GM23338 (cell line): ENCODE measurements around the gene GDPD2. TPM values are rescaled to one million over a fixed set of nuclear protein-coding genes. Genes with fewer than 3 reads are reported as not detected.

ENCODE experiments used
- ATAC-seq: fragments of 200-7000 bp; cut with Tn5 transposase; 3 replicates; pipeline ENCODE4 v1.9.1; 2020
- DNase-seq: peaks from one replicate; pipeline ENCODE4 v3.0.0-alpha.2; 2015; ENCODE audit warnings: low spot score
- H2AFZ ChIP-seq: fragments of 200-600 bp; sonication (generic); 2 replicates; pipeline ENCODE4 v1.8.0; 2016; ENCODE audit warnings: antibody characterized with exemption, mild to moderate bottlenecking, moderate library complexity
- H3F3A ChIP-seq: fragments of 200-600 bp; sonication (generic); replicated peaks from 2 replicates; pipeline ENCODE4 v1.8.0; 2017; ENCODE audit warnings: antibody characterized with exemption, mixed run types, low read depth
- H3K27ac ChIP-seq: fragments of 200-600 bp; sonication (generic); 2 replicates; pipeline ENCODE4 v1.6.1; 2016; ENCODE audit warnings: low read depth
- H3K27me3 ChIP-seq: fragments of 200-600 bp; sonication (generic); 2 replicates; pipeline ENCODE4 v1.8.0; 2016; ENCODE audit warnings: mild to moderate bottlenecking, mixed run types, moderate library complexity; ENCODE audit not compliant: insufficient read depth
- H3K36me3 ChIP-seq: fragments of 200-600 bp; sonication (generic); 2 replicates; pipeline ENCODE4 v1.8.0; 2016; ENCODE audit warnings: mild to moderate bottlenecking; ENCODE audit not compliant: insufficient read depth
- H3K4me1 ChIP-seq: fragments of 200-600 bp; sonication (generic); 2 replicates; pipeline ENCODE4 v1.8.0; 2016; ENCODE audit warnings: mild to moderate bottlenecking, moderate library complexity; ENCODE audit not compliant: insufficient read depth
- H3K4me2 ChIP-seq: fragments of 200-600 bp; sonication (generic); 2 replicates; pipeline ENCODE4 v1.7.1; 2017; ENCODE audit warnings: mixed run types
- H3K4me3 ChIP-seq: fragments of 200-600 bp; sonication (generic); 2 replicates; pipeline ENCODE4 v1.6.1; 2016; ENCODE audit warnings: mixed run types
- H3K79me2 ChIP-seq: fragments of 200-600 bp; sonication (generic); replicated peaks from 2 replicates; pipeline ENCODE4 v1.8.0; 2017; ENCODE audit warnings: mild to moderate bottlenecking; ENCODE audit not compliant: insufficient read depth
- H3K9me2 ChIP-seq: fragments of 200-600 bp; sonication (generic); 2 replicates; pipeline ENCODE4 v1.8.0; 2017; ENCODE audit not compliant: insufficient read depth
- H4K20me1 ChIP-seq: fragments of 200-600 bp; sonication (generic); replicated peaks from 2 replicates; pipeline ENCODE4 v1.8.0; 2017; ENCODE audit warnings: mild to moderate bottlenecking; ENCODE audit not compliant: insufficient read depth
- H3K27ac Mint-ChIP-seq: 2 replicates; pipeline ENCODE4 v1.8.0; 2020; ENCODE audit warnings: inconsistent platforms, mild to moderate bottlenecking, moderate library complexity, mixed read lengths
- H3K27me3 Mint-ChIP-seq: 3 replicates; pipeline ENCODE4 v1.8.0; 2022; ENCODE audit warnings: low read depth, mild to moderate bottlenecking, moderate library complexity, mixed read lengths, inconsistent platforms; ENCODE audit not compliant: insufficient read depth, poor library complexity
- H3K36me3 Mint-ChIP-seq: 3 replicates; pipeline ENCODE4 v1.8.0; 2021; ENCODE audit warnings: low read depth, mild to moderate bottlenecking, inconsistent platforms, moderate library complexity, mixed read lengths
- H3K4me1 Mint-ChIP-seq: 3 replicates; pipeline ENCODE4 v1.8.0; 2020; ENCODE audit warnings: mild to moderate bottlenecking, inconsistent platforms, mixed read lengths
- H3K4me3 Mint-ChIP-seq: 3 replicates; pipeline ENCODE4 v1.8.0; 2021; ENCODE audit warnings: moderate library complexity, mild to moderate bottlenecking, inconsistent platforms, mixed read lengths
- H3K9me3 Mint-ChIP-seq: 3 replicates; pipeline ENCODE4 v1.8.0; 2020; ENCODE audit warnings: moderate library complexity, mild to moderate bottlenecking, inconsistent platforms, mixed read lengths
- CREB1 ChIP-seq: fragments of 250-450 bp; sonication (Bioruptor Pico); IDR thresholded peaks from 2 replicates; pipeline ENCODE4 v1.5.0; 2020; ENCODE audit warnings: low read depth, mild to moderate bottlenecking, moderate library complexity
- CTCF ChIP-seq, 2 experiments: fragments of 200-600 bp in 1 of 2; sonication (generic) in 1 of 2; conservative IDR thresholded peaks; 2 replicates each; pipeline versions ENCODE4 v1.5.1 to v1.6.1; 2016 to 2017; ENCODE audit warnings: antibody characterized with exemption in 2 of 2, low read depth in 2 of 2, mild to moderate bottlenecking in 2 of 2, moderate library complexity in 1 of 2
- ETS1 ChIP-seq: IDR thresholded peaks from 2 replicates; pipeline ENCODE4 v1.6.1; 2016; ENCODE audit warnings: antibody characterized with exemption
- EZH2 ChIP-seq: fragments of 200-600 bp; sonication (generic); IDR thresholded peaks from one replicate; pipeline ENCODE4 v1.8.0; 2017; ENCODE audit warnings: antibody characterized with exemption, mild to moderate bottlenecking, low read depth; ENCODE audit not compliant: unreplicated experiment
- EZH2phosphoT487 ChIP-seq: fragments of 200-600 bp; sonication (generic); IDR thresholded peaks from one replicate; pipeline ENCODE4 v1.8.1; 2018; ENCODE audit warnings: antibody characterized with exemption; ENCODE audit not compliant: unreplicated experiment
- JUNB ChIP-seq: IDR thresholded peaks from one replicate; pipeline ENCODE4 v1.6.1; 2016; ENCODE audit warnings: antibody characterized with exemption; ENCODE audit not compliant: unreplicated experiment
- NANOG ChIP-seq: IDR thresholded peaks from 2 replicates; pipeline ENCODE4 v1.6.1; 2016; ENCODE audit warnings: antibody characterized with exemption, borderline replicate concordance
- POLR2AphosphoS5 ChIP-seq: IDR thresholded peaks from 2 replicates; pipeline ENCODE4 v1.6.1; 2016; ENCODE audit warnings: antibody characterized with exemption, low read depth
- REST ChIP-seq: IDR thresholded peaks from one replicate; pipeline ENCODE4 v1.6.1; 2018; ENCODE audit warnings: antibody characterized with exemption; ENCODE audit not compliant: unreplicated experiment
- STAT1 ChIP-seq: IDR thresholded peaks from one replicate; pipeline ENCODE4 v1.6.1; 2016; ENCODE audit warnings: antibody characterized with exemption; ENCODE audit not compliant: unreplicated experiment
- ZNF114 ChIP-seq: fragments of 250-450 bp; sonication (Bioruptor Pico); IDR thresholded peaks from 2 replicates; pipeline ENCODE4 v1.5.0; 2020; ENCODE audit warnings: mild to moderate bottlenecking, moderate library complexity
- ZNF331 ChIP-seq: fragments of 250-450 bp; sonication (Bioruptor Pico); IDR thresholded peaks from 2 replicates; pipeline ENCODE4 v1.5.0; 2020; ENCODE audit warnings: low read depth, mild to moderate bottlenecking, moderate library complexity
- ZNF462 ChIP-seq: fragments of 250-450 bp; sonication (Bioruptor Pico); IDR thresholded peaks from 2 replicates; pipeline ENCODE4 v1.5.0; 2020; ENCODE audit warnings: mild to moderate bottlenecking, moderate library complexity
- polyA plus RNA-seq: library from polyadenylated mRNA; unstranded; fragments of >200 nt; fragmentation: Nextera tagmentation; extraction: Ambion mirVana; gene quantifications from 2 replicates; pipeline ENCODE4 v1.2.1, GENCODE V29; 2016
- total RNA-seq: library from RNA; depleted of rRNA; stranded (reverse); fragments of >200 nt; shearing (Covaris generic); gene quantifications from 2 replicates; pipeline ENCODE4 v1.2.3, GENCODE V29; 2014

GDPD2 gene
- total and polyA plus RNA-seq, 2 experiments from 2014 or later: 5.2 to 11.3 TPM

GRCh38 chrX:70405003-70405402, 18.1 kb upstream of the GDPD2 start:
- Mint-ChIP-seq H3K4me3 (no peak overlapping the region), H3K27ac (no peak overlapping the region), H3K4me1 (no peaks in the 10 kb centered on the region), H3K36me3 (peaks cover 50% of the 10 kb centered on the region), H3K9me3 (no peaks in the 10 kb centered on the region), H3K27me3 (no peaks in the 10 kb centered on the region)
- Histone ChIP-seq H2AFZ (no peak overlapping the region), H3K4me1 (no peaks in the 10 kb centered on the region), H3F3A (no peaks in the 10 kb centered on the region), H3K9me2 (no peaks in the 10 kb centered on the region), H4K20me1 (no peaks in the 10 kb centered on the region), H3K36me3 (peaks cover 4% of the 10 kb centered on the region; the same call in 1 of the 2 replicates), H3K79me2 (no peaks in the 10 kb centered on the region), H3K27me3 (no peaks in the 10 kb centered on the region), H3K4me3 (no peak overlapping the region), H3K4me2 (no peak overlapping the region), H3K27ac (no peak overlapping the region)
- ATAC-seq: no peak
- TF ChIP-seq ZNF331 (CRISPR knock-in tag): no peak
- TF ChIP-seq REST: no peak
- TF ChIP-seq CTCF (conservative IDR thresholded peaks at IDR 0.05; ENCODE audit: low read depth in 2 of 2): no peak
- no peak for TF ChIP-seq JUNB
- TF ChIP-seq POLR2AphosphoS5: no peak
- no peak for TF ChIP-seq ETS1
- no peak for TF ChIP-seq EZH2
- TF ChIP-seq EZH2phosphoT487: no peak
- no peak for TF ChIP-seq ZNF114 (CRISPR knock-in tag)
- no peak for TF ChIP-seq STAT1
- TF ChIP-seq NANOG: no peak
- no peak for TF ChIP-seq CREB1
- TF ChIP-seq ZNF462 (CRISPR knock-in tag): no peak
- DNase-seq: no peak
